ENCODE results near the gene CDC42. TPM values are rescaled to one million over a fixed set of nuclear protein-coding genes. Genes with fewer than 3 reads are reported as not detected.
A peak's percentile ranks its signal among the peaks of the same experiment; 100 is the strongest.

CDC42 gene
- total and polyA plus RNA-seq, 2 of the 13 experiments (the other 11 are each of a cell fraction or from before 2014, with no cell fraction given), result 138 to 237 TPM

DNA sequence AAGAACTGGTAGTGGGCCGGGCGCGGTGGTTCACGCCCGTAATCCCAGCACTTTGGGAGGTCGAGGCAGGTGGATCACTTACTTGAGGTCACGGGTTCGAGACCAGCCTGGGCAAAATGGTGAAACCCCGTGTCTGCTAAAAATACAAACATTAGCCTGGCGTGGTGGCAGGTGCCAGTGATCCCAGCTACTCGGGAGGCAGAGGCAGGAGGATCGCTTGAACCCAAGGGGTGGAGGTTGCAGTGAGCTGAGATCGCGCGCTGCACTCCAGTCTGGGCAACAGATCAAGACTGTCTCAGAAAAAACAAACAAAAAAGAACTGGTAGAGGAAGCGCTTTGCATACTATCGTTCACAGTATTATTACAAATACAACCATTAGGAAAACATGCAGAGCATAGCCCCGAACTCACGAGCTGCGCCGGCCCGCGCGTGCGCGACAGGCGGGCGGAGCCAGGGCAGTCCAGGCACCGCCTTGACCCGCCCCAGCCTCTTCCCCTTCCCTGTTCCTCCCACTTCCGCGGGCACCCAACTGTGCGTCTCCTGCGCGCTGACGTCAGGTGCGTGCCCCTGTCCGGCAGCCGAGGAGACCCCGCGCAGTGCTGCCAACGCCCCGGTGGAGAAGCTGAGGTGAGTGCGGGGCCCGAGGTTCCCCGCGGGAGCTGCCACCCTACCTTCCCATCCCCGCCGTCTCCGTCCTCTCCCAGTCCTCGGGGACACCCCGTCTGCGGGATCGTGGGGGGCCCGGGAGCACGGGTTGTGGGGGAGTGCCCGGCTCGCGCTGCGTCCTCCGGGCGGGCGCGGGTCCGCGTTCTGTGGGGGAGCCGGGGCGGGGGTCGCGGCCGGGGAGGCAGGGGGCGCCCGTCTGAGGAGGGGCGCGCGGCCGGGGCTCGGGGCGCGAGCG lies at the start of gene CDC42 (continued):
- TF ChIP-seq, protein P1, sequence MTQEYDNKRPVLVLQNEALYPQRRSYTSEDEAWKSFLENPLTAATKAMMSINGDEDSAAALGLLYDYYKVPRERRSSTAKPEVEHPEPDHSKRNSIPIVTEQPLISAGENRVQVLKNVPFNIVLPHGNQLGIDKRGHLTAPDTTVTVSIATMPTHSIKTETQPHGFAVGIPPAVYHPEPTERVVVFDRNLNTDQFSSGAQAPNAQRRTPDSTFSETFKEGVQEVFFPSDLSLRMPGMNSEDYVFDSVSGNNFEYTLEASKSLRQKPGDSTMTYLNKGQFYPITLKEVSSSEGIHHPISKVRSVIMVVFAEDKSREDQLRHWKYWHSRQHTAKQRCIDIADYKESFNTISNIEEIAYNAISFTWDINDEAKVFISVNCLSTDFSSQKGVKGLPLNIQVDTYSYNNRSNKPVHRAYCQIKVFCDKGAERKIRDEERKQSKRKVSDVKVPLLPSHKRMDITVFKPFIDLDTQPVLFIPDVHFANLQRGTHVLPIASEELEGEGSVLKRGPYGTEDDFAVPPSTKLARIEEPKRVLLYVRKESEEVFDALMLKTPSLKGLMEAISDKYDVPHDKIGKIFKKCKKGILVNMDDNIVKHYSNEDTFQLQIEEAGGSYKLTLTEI (CRISPR knock-in tag; conservative IDR thresholded peaks at IDR 0.05), result no peak
- TF ChIP-seq, protein P2, sequence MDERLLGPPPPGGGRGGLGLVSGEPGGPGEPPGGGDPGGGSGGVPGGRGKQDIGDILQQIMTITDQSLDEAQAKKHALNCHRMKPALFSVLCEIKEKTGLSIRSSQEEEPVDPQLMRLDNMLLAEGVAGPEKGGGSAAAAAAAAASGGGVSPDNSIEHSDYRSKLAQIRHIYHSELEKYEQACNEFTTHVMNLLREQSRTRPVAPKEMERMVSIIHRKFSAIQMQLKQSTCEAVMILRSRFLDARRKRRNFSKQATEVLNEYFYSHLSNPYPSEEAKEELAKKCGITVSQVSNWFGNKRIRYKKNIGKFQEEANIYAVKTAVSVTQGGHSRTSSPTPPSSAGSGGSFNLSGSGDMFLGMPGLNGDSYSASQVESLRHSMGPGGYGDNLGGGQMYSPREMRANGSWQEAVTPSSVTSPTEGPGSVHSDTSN (CRISPR knock-in tag; IDR thresholded peaks at IDR 0.05), result no peak
- TF ChIP-seq ADNP (CRISPR knock-in tag; IDR thresholded peaks at IDR 0.05), result peak; percentile 78; the same call in 1 of the 2 replicates
- no peak; the same call in 1 of the 2 replicates for TF ChIP-seq ZNF777 (CRISPR knock-in tag; IDR thresholded peaks at IDR 0.05)
- TF ChIP-seq ZNF264 (CRISPR knock-in tag; IDR thresholded peaks at IDR 0.05), result no peak
- no peak for TF ChIP-seq ZNF761 (CRISPR knock-in tag; conservative IDR thresholded peaks at IDR 0.05)
- no peak for TF ChIP-seq EED (CRISPR knock-in tag; IDR thresholded peaks at IDR 0.05)
- TF ChIP-seq ZNF441 (CRISPR knock-in tag; IDR thresholded peaks at IDR 0.05; ENCODE audit: borderline replicate concordance), result peak; percentile 74; the same call in 1 of the 2 replicates
- no peak for TF ChIP-seq MED13 (CRISPR knock-in tag; IDR thresholded peaks at IDR 0.05)
- no peak for TF ChIP-seq ATRX (CRISPR knock-in tag; IDR thresholded peaks at IDR 0.05; ENCODE audit: borderline replicate concordance)
- TF ChIP-seq, protein P3, sequence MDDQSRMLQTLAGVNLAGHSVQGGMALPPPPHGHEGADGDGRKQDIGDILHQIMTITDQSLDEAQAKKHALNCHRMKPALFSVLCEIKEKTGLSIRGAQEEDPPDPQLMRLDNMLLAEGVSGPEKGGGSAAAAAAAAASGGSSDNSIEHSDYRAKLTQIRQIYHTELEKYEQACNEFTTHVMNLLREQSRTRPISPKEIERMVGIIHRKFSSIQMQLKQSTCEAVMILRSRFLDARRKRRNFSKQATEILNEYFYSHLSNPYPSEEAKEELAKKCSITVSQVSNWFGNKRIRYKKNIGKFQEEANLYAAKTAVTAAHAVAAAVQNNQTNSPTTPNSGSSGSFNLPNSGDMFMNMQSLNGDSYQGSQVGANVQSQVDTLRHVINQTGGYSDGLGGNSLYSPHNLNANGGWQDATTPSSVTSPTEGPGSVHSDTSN (CRISPR knock-in tag; IDR thresholded peaks at IDR 0.05; ENCODE audit: borderline replicate concordance), result no peak
- no peak for TF ChIP-seq HOXA7 (CRISPR knock-in tag; IDR thresholded peaks at IDR 0.05)
- TF ChIP-seq SYNCRIP (IDR thresholded peaks at IDR 0.05; ENCODE audit: insufficient read depth, low read depth, low read length), result no peak
- TF ChIP-seq ZMYM3 (CRISPR knock-in tag; IDR thresholded peaks at IDR 0.05), result peak; percentile 30; the same call in 1 of the 2 replicates
- TF ChIP-seq, protein P4, sequence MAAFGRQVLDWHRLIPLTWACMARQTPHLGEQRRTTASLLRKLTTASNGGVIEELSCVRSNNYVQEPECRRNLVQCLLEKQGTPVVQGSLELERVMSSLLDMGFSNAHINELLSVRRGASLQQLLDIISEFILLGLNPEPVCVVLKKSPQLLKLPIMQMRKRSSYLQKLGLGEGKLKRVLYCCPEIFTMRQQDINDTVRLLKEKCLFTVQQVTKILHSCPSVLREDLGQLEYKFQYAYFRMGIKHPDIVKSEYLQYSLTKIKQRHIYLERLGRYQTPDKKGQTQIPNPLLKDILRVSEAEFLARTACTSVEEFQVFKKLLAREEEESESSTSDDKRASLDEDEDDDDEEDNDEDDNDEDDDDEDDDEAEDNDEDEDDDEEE (CRISPR knock-in tag; IDR thresholded peaks at IDR 0.05), result no peak
- TF ChIP-seq ZNF776 (CRISPR knock-in tag; IDR thresholded peaks at IDR 0.05), result peak; percentile 74; the same call in 1 of the 2 replicates
- peak; percentile 92 for TF ChIP-seq THAP11 (CRISPR knock-in tag; IDR thresholded peaks at IDR 0.05)
- peak; percentile 95 for TF ChIP-seq RBFOX2 (IDR thresholded peaks at IDR 0.05; ENCODE audit: low read depth, low read length)

All from HepG2 (cell line).